ENCODE data around the gene GALR3.

GRCh38 chr22:37801946-37802309 lies 21.3 kb upstream of the GALR3 start:
- TF ChIP-seq POLR2AphosphoS5 (IDR thresholded peaks at IDR 0.05; ENCODE audit: low read depth, low read length) (no peak), TAF1 (IDR thresholded peaks at IDR 0.05; ENCODE audit: borderline replicate concordance, low read depth, low read length) (no peak), POLR2A (IDR thresholded peaks at IDR 0.05; ENCODE audit: low read depth, low read length) (no peak)
